ACC112 (cell line): ENCODE results near the gene ZEB2.

Experiments used
- H2AFZ ChIP-seq: fragments of 200-600 bp; sonication (generic); one replicate; pipeline ENCODE4 v1.6.0; 2017; ENCODE audit warnings: antibody characterized with exemption, low read length; ENCODE audit not compliant: unreplicated experiment
- H3K27ac ChIP-seq: fragments of 200-600 bp; sonication (generic); 2 replicates; pipeline ENCODE4 v1.5.1; 2014; ENCODE audit warnings: low read depth, mild to moderate bottlenecking, antibody characterized with exemption, low read length, moderate library complexity
- H3K27me3 ChIP-seq: fragments of 200-600 bp; sonication (generic); 2 replicates; pipeline ENCODE4 v1.6.1; 2014; ENCODE audit warnings: mild to moderate bottlenecking, antibody characterized with exemption, low read length, moderate library complexity, mixed read lengths; ENCODE audit not compliant: insufficient read depth
- H3K36me3 ChIP-seq: fragments of 200-600 bp; sonication (generic); 2 replicates; pipeline ENCODE4 v1.6.1; 2016; ENCODE audit warnings: mild to moderate bottlenecking, antibody characterized with exemption, low read length, moderate library complexity, mixed read lengths; ENCODE audit not compliant: insufficient read depth
- H3K4me1 ChIP-seq: fragments of 200-600 bp; sonication (generic); one replicate; pipeline ENCODE4 v1.6.1; 2016; ENCODE audit warnings: low read length, mixed read lengths; ENCODE audit not compliant: insufficient read depth, unreplicated experiment, control insufficient read depth
- H3K4me3 ChIP-seq: fragments of 200-600 bp; sonication (generic); 2 replicates; pipeline ENCODE4 v1.5.1; 2014; ENCODE audit warnings: mild to moderate bottlenecking, low read depth, low read length
- H3K79me2 ChIP-seq: fragments of 200-600 bp; sonication (generic); one replicate; pipeline ENCODE4 v1.6.0; 2016; ENCODE audit warnings: low read length; ENCODE audit not compliant: control insufficient read depth, unreplicated experiment, insufficient read depth

Gene ZEB2

DNA sequence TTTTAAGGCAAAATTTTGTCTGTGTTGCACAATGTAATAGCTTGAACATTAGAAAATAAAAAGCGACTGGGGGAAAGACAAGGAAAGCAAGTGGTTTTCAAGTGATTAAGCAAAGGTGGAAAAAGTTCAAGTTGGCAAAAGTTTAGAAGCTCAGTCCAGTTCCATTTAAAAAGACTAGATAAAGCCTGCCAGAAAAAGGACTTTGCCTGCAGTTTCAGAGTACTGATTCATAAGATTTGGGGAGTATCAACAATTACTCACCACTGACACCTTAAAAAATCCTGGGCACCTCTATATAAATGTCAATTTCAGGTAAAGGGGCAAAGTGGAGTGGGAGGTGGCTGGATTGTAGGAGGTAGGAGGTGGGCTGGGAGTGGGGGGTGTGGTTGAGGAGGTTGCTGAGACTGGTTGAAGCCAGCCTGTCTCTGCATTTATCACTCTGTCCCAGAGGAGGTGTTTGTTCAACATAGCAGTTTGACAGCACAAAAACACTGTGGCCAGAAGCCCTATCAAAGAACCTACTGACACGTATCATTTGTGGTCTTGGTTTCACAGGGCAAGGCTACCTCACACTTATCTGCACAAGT lies 14.6 kb downstream of the ZEB2 start:
- H3K27ac ChIP-seq, result peak overlapping the region; percentile 91
- H3K27me3 ChIP-seq, result no peaks in the 10 kb centered on the region
- no peak overlapping the region for H2AFZ ChIP-seq
- peaks cover 99% of the 10 kb centered on the region for H3K79me2 ChIP-seq
- H3K4me3 ChIP-seq, result peak overlapping the region; percentile 39
- peaks cover 76% of the 10 kb centered on the region for H3K4me1 ChIP-seq
- H3K36me3 ChIP-seq, result no peaks in the 10 kb centered on the region

DNA sequence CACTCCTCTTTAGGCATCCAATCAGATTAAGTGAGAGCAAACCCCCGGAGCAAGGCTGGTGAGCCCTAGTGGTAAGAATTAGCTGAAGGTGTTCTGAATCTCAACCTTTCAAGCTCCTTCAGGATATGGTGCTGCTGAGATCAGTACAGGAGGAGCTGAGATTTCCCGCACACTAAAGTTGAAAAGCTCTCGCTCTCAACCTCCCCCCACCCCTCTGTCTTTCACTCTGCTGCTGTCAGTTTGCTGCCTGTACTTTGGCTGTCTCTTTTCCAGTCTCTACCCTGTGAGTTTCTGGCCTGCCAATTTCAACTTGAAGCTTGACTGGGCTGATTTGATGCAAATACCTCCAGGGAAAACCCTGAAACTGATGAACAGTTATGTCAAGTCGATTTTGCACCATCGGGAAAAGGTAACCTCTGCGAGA lies 15.7 kb downstream of the ZEB2 start:
- H3K4me1 ChIP-seq, result peaks cover 68% of the 10 kb centered on the region
- H3K27me3 ChIP-seq, result no peaks in the 10 kb centered on the region
- no peaks in the 10 kb centered on the region for H3K36me3 ChIP-seq
- peak overlapping the region; percentile 91; the same call in 1 of the 2 replicates for H3K27ac ChIP-seq
- H3K4me3 ChIP-seq, result 0 out of 2 replicates have a peak overlapping the region, but pooled peaks have one; percentile 39
- peaks cover 97% of the 10 kb centered on the region for H3K79me2 ChIP-seq
- H2AFZ ChIP-seq, result no peak overlapping the region

DNA sequence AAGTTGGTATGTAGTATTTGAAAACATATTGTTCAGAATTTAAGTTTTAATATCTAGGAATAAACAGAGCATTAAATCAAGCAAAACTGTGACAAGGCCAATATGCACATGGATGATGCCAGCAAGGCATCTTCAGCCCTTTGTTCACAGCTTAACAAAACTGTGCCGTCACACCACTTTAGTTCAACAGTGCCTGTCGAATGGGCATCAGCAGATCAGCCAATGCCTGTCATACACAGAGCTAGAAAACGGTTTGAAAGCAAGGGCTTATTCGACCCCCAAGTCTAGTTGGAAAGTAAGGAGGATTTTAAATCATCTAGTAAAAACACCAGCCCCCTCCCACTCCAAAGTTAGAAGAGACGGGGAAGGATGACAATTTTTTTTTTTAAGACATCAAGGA lies 16.7 kb downstream of the ZEB2 start:
- Histone ChIP-seq H3K36me3 (peaks cover 6% of the 10 kb centered on the region; the same call in 1 of the 2 replicates), H3K27ac (no peak overlapping the region)

DNA sequence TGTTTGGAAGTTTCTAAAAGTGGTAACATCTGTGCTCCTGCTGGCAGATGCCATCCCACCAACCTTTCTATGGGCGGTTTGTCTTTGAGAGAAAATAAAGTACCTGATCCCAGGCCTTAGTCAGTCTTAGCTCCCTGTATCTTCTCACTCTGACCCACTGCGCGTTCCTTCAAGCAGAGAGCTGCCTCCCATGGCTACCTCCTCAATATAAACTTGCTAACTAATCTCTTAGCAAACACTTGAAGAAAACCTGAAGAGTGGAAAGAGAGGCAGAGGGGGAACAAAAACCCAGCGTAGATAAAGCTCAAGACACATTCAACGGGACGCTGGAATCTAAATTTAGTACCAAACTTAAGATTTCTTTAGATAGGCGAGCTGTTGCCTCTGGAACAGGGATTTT lies 17.6 kb downstream of the ZEB2 start:
- Histone ChIP-seq H3K4me3 (no peak overlapping the region), H3K27me3 (no peaks in the 10 kb centered on the region), H3K36me3 (peaks cover 6% of the 10 kb centered on the region; the same call in 1 of the 2 replicates), H2AFZ (no peak overlapping the region), H3K4me1 (peaks cover 56% of the 10 kb centered on the region), H3K27ac (no peak overlapping the region), H3K79me2 (peaks cover 94% of the 10 kb centered on the region)

More for the DNA sequence above, 16.7 kb downstream of the ZEB2 start:
- no peak overlapping the region for H3K4me3 ChIP-seq
- no peaks in the 10 kb centered on the region for H3K27me3 ChIP-seq
- no peak overlapping the region for H2AFZ ChIP-seq
- peaks cover 58% of the 10 kb centered on the region for H3K4me1 ChIP-seq
- H3K79me2 ChIP-seq, result peaks cover 97% of the 10 kb centered on the region

DNA sequence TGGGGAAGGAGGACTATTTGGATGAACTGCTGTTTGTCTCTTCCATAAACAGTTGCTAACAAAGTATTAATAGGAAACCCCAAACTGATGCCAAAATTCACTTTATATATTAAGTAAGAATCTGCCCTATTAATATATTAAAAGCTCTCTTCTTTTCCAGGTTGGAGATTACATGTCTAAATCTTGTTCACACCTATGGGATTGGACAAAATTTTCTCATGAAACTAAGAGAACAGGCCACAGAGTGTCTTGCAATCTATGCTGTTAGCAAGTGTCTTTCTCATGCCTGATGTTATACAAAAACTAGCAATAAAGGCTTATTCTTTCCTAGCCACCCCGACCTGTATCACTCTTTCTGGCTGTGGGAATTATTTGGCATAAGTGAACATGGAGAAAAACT lies 18.3 kb downstream of the ZEB2 start:
- Histone ChIP-seq H3K36me3 (peaks cover 6% of the 10 kb centered on the region; the same call in 1 of the 2 replicates), H3K27me3 (no peaks in the 10 kb centered on the region), H2AFZ (no peak overlapping the region), H3K79me2 (peaks cover 94% of the 10 kb centered on the region), H3K27ac (peak overlapping the region; percentile 5; the same call in 1 of the 2 replicates), H3K4me1 (peaks cover 54% of the 10 kb centered on the region), H3K4me3 (no peak overlapping the region)

DNA sequence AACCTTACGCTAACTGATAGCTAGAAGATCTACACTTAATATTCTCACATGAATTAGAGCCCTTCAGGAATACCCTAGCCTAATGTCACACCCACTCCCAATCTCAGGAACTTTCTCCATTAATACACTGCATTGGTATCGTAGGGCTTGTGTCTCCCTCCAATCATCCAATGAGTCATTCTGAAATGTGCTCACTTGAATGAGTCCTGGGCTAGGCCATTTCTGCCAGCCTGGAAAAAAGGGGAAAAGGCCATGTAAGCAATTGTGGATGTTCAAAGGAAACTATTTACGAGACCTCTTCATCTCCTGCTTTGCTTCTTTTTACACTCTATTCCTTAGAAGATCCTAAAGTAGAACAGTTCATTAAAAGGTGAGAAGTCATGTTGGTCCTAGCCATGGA lies 18.8 kb downstream of the ZEB2 start:
- Histone ChIP-seq H3K27me3 (no peaks in the 10 kb centered on the region), H3K4me1 (peaks cover 54% of the 10 kb centered on the region), H3K36me3 (peaks cover 6% of the 10 kb centered on the region; the same call in 1 of the 2 replicates), H3K4me3 (no peak overlapping the region), H3K27ac (peak overlapping the region; percentile 5; the same call in 1 of the 2 replicates), H2AFZ (no peak overlapping the region), H3K79me2 (peaks cover 94% of the 10 kb centered on the region)

DNA sequence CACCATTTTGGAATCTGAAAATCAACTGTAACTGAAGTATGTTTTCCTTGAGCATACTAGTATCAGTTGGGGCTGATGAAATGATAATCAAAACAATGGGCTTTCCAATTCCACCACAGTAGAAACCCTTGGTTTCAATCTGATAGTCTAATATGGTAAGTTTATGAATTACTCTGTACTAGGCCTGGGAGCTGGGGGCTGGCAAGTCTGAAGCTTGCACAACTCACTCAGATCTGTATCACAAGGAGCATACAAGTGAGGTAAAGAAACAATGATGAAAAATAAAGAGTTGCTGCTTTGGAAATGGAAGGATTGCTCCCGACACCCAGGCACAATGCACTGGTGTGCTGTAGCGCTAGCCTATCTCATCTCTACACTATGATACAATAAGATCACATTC lies 19.4 kb downstream of the ZEB2 start:
- Histone ChIP-seq H3K27me3 (no peaks in the 10 kb centered on the region), H3K79me2 (peaks cover 94% of the 10 kb centered on the region), H2AFZ (no peak overlapping the region), H3K27ac (no peak overlapping the region), H3K4me3 (no peak overlapping the region), H3K36me3 (peaks cover 6% of the 10 kb centered on the region; the same call in 1 of the 2 replicates), H3K4me1 (peaks cover 54% of the 10 kb centered on the region)

DNA sequence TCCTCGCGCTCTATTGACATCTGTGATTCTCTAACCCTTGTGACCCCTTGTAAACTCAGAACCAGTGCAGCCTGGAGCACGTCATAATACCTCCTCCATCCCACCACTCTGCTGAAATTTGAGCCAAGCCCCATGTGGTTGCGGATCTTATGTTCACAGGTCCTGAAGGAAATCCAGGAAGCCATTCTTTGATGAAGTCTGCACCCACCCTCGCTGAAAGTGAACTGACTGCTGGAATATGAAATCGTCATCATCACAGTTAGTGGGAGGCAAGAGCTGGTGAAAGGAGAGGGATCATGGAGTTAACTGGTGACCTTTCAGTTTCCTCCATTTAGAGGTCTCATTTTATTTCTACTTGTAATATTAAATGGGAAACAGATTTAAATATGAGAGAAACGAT lies 21.6 kb downstream of the ZEB2 start:
- Histone ChIP-seq H2AFZ (no peak overlapping the region), H3K4me3 (no peak overlapping the region), H3K4me1 (peaks cover 38% of the 10 kb centered on the region), H3K79me2 (peaks cover 89% of the 10 kb centered on the region), H3K36me3 (peaks cover 6% of the 10 kb centered on the region; the same call in 1 of the 2 replicates), H3K27me3 (no peaks in the 10 kb centered on the region), H3K27ac (no peak overlapping the region)

DNA sequence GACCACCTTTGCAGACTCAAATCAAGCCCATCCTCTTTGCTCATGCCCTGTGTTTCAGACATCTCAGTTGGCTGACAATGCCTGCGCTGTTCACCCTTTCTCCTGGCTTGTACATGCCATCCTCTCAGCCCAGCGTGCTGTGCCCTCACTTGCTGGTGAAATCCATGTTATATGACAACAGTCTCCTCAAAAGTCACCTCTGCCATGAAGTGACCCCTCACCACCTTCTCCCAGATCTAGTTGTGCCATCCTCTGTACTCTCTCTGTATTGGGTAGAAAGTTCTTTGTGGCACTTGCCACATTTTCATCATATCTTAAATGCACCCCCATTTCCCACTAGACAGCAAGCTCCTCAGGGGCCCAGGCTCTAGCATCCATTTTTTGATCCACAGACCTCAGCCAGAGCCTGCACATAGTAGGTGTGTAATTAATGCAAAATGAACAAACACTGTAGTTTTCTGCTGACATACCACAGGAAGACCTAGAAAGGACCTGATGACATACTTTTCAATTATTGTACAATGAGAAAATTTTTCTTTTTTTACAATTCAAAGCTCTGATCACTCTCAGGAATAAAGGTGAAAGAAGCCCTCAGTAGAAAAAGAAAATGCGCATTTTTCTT lies 22.8 kb downstream of the ZEB2 start:
- Histone ChIP-seq H3K4me3 (peak overlapping the region; percentile 36; the same call in 1 of the 2 replicates), H3K27me3 (no peaks in the 10 kb centered on the region), H2AFZ (no peak overlapping the region), H3K4me1 (peaks cover 37% of the 10 kb centered on the region), H3K36me3 (peaks cover 6% of the 10 kb centered on the region; the same call in 1 of the 2 replicates), H3K27ac (no peak overlapping the region), H3K79me2 (peaks cover 88% of the 10 kb centered on the region)

DNA sequence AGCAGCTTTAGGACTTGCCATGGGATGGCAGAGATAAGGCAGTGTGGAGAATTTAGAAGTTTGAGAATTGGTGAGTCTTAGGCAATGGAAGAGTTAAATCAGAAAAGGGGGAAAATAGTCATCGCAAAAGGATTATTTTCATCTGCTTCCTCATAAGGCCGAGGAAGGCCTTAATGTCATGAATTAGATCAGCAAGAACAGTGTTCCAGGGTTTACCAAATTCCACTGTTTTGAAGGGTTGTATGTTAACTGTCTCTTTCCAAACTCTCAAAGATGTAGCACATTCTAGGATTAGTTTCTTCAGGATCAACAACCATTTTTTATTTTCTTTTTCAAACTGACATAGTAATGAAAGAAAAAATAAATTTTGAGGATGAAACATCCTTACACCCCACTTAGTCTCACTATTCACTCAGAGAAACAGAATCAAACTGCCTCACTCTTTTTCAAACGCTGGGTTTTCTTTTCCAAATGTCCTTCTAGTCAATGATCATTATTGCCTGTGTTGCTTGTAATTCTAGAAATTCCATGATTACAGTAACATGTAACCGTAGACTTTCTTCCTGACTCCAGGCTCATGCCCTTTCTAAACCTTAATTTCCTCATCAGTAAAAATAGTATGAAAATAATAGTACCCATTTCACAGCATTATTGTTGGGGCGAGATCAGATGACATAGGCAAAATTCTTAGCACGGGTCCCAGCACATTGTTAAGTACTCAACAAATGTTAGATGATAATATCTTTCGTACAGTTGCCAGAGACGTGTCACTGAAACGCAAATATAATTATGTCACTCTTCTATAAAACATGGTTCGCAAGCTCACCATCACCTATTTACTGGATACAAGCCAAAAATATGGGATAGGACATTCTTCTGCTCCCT lies 23.6 kb downstream of the ZEB2 start:
- H3K4me3 ChIP-seq, result peak overlapping the region; percentile 36
- H3K79me2 ChIP-seq, result peaks cover 90% of the 10 kb centered on the region
- H3K27me3 ChIP-seq, result no peaks in the 10 kb centered on the region
- H3K36me3 ChIP-seq, result peaks cover 12% of the 10 kb centered on the region
- H3K4me1 ChIP-seq, result peaks cover 30% of the 10 kb centered on the region
- no peak overlapping the region for H2AFZ ChIP-seq
- peak overlapping the region; percentile 52 for H3K27ac ChIP-seq
